HUES6 (cell line): ENCODE results near the gene EIF3L.

Experiments
- H3K27ac ChIP-seq: 2 replicates; pipeline ENCODE4 v1.7.0; 2013; ENCODE audit warnings: low read depth, mild to moderate bottlenecking, low read length, inconsistent platforms
- H3K27me3 ChIP-seq: 2 replicates; pipeline ENCODE4 v1.6.1; 2013; ENCODE audit warnings: low read length; ENCODE audit not compliant: control insufficient read depth, insufficient read depth
- H3K36me3 ChIP-seq: 2 replicates; pipeline ENCODE4 v1.6.1; 2013; ENCODE audit warnings: low read length; ENCODE audit not compliant: control insufficient read depth, insufficient read depth
- H3K4me1 ChIP-seq: 2 replicates; pipeline ENCODE4 v1.6.1; 2013; ENCODE audit warnings: low read length; ENCODE audit not compliant: control insufficient read depth, insufficient read depth
- H3K4me3 ChIP-seq: 2 replicates; pipeline ENCODE4 v1.5.1; 2013; ENCODE audit warnings: low read depth, low read length
- H3K9ac ChIP-seq: one replicate; pipeline ENCODE4 v1.6.1; 2013; ENCODE audit warnings: mild to moderate bottlenecking, low read length
- H3K9me3 ChIP-seq: 2 replicates; pipeline ENCODE4 v1.6.1; 2013; ENCODE audit warnings: low read depth, low read length; ENCODE audit not compliant: control insufficient read depth, insufficient read depth

Gene EIF3L

DNA sequence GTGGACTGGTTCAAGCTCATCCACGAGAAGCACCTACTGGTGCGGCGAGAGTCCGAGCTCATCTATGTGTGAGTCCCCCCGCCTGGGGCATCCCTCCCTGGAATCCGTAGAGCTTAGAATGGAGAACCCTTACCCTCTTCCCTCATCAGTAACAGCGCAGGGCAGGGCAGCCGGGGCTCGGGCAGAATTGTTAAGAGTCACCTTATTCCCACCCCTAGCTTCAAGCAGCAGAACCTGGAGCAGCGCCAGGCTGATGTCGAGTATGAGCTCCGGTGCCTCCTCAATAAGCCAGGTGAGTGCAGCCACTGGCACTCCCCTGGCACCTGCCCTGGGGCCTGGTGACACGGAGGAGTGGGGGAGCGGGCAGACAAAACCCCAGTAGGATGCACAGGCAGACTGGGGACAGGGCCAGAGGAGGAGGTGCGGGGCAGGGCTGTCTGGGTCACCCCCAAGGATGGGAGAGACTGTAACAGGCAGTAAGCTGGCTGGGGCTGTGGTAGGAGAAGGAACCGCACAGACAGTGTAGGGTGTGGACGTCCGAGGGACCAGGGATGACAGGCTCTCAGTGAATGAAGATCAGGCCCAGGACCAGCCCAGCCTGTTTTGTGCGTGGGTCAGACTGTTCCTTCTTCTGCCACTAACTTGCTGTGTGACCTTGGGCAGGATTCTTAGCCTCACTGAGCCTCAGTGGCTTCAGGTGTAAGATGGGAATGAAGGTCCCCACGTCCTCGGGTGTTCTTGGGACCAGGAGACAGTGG is 83.8 kb downstream of the EIF3L start:
- Histone ChIP-seq H3K27ac (no peak overlapping the region), H3K4me1 (peaks cover 8% of the 10 kb centered on the region), H3K4me3 (no peak overlapping the region), H3K27me3 (no peaks in the 10 kb centered on the region), H3K36me3 (peaks cover 60% of the 10 kb centered on the region), H3K9me3 (no peaks in the 10 kb centered on the region), H3K9ac (no peak overlapping the region)

GRCh38 chr22:37933711-37934376 is 84.6 kb downstream of the EIF3L start:
- Histone ChIP-seq H3K27ac (no peak overlapping the region), H3K9me3 (no peaks in the 10 kb centered on the region)

More at GRCh38 chr22:37933711-37934376, 84.6 kb downstream of the EIF3L start:
- H3K4me1 ChIP-seq = peaks cover 8% of the 10 kb centered on the region
- no peaks in the 10 kb centered on the region for H3K27me3 ChIP-seq
- no peak overlapping the region for H3K4me3 ChIP-seq
- H3K9ac ChIP-seq = no peak overlapping the region
- H3K36me3 ChIP-seq = peaks cover 56% of the 10 kb centered on the region
